Activated CD8-positive, alpha-beta memory T cell treated with anti-CD3 and anti-CD28 coated beads, Interleukin-2, amount 50 U/mL, for 24 hours (primary cell): ENCODE results near the gene NPEPL1.

ENCODE experiments used
- DNase-seq: peaks from one replicate; pipeline ENCODE4 v3.0.0-alpha.2; 2020; ENCODE audit errors: extremely low read depth

The NPEPL1 gene

DNA sequence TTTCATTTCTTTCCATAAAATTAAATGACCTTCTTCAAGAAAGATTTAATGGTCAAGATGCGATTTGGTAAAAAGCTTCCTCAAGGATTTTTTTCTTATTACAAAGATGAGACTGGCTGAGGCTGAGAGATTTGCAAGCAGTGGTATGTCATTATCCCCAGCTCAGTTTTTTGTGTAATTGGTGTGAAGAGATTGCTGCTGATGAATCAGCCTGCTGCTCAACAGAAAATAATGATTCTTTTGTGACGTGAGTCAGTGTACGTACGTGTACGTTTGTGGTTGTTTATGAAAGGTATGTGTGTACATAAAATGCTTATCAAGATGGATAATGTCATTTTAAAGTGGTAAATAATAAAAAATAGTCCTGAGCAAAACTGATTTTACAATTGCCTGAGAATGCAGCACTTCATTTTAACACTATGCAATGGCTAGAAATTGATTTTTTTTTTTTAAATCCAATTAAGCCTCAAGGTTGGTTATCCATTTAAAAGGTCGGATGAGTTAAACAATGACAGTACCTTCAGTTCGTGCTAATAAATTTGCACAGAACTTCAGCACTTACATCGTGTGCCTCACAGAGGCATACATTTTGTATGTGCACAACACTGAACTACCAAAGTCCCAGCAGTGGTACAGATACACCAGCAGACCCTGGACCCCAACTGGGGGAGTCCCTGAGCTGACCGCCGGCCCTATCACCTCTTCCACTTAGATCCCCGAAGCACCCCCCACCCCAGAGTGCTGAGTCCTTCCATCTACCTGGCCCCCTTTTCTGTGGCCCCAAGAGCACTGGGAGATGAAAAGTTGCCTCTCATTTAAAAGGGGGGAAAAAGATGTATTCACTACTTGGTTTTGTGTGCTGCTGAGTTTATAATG lies 9.7 kb upstream of the NPEPL1 start:
- no peak for DNase-seq

GRCh38 chr20:58684291-58684690 lies 8.3 kb upstream of the NPEPL1 start:
- no peak for DNase-seq

DNA sequence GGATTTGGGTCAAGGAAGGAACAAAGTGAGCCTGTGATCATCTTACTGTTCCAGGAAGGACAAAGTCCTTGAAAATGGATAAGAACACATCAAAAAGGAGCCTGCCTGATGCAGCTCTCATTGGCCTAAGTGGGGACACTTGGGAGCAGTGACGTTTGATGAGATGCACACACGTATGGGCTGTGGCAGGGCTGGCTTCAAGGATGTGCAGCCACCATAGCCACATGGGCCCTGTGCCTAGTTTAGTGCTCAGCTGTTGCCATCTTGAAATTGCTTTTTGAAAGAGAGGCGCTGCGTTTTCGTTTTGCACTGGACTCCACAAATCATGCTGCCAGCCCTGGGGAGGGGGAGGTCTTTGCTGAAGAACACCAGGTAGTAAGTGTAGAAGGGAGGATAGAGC lies 6.6 kb upstream of the NPEPL1 start:
- no peak for DNase-seq

- no peak for DNase-seq
Observed at GRCh38 chr20:58688414-58688813, 4.2 kb upstream of the NPEPL1 start.

- DNase-seq, result no peak
Observed at GRCh38 chr20:58688840-58689239, 3.8 kb upstream of the NPEPL1 start.

DNA sequence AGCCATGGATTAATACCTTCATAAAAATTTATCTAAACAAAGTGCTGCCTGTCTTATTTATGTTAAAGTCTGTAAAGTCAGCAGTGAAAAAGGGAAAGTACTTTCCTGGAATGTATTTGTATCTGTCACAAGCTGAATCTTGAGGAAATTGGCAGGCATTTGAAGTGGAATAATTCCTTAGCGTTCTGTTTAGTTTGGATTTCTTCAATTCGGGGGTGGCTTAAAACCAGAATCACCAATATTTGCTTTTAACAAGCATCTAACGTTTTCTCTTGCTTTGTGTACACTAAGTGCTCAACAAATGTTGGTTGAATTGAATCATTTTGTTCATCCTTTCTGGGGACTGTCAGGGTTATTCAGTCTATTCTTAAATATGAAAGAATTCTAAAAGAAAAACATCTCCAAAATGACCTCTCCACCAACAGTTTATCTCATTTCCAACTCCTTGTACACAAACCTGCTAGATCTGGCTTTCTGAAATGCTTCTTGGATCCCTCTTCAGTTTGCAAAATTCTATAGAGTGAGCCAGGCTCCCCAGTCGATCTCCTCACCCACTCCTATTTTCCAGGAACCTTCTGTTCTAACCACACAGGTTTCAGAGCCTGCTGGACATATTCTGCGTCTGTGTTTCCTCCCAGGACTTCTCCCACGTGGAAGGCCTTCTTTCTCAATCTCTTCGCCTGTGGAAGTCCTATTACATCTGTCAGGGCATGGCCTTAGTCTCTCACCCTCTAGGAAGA lies 2.0 kb upstream of the NPEPL1 start:
- no peak for DNase-seq

- DNase-seq, result no peak
Observed at GRCh38 chr20:58691773-58692578, 624 bp upstream of the NPEPL1 start.

DNA sequence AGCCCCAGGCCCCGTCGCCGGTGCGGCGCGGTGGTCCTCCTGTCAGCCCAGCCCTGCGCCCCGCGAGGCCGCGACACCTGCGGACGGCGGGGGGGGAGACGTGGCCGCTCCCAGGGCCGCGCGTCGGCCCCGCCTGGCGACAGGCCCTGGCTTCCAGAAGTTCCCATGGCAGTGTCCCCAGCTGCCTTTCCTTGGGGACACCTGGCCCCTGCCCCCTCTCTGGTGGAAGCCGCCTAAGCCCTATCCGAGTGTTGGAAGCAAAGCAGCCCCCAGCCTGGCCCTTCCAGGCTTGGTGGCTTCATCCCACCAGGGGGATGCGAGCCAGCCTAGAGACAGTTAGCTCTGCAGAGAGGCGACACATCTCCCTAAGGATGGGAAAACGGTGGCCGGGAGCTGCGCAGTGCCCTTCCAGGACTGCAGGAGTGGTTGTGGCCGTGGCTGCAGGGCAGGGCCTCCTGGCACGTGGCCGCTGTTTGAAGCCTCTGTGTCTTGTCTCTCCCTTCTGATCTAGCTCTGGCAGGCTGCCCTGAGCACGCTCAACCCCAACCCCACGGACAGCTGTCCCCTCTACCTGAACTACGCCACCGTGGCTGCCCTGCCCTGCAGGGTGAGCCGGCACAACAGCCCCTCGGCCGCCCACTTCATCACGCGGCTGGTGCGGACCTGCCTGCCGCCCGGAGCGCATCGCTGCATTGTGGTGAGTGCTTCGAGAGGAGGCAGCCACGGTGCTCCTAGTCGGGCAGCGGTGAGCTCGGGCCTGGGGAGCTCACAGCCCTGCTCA lies 816 bp downstream of the NPEPL1 start:
- no peak for DNase-seq

DNA sequence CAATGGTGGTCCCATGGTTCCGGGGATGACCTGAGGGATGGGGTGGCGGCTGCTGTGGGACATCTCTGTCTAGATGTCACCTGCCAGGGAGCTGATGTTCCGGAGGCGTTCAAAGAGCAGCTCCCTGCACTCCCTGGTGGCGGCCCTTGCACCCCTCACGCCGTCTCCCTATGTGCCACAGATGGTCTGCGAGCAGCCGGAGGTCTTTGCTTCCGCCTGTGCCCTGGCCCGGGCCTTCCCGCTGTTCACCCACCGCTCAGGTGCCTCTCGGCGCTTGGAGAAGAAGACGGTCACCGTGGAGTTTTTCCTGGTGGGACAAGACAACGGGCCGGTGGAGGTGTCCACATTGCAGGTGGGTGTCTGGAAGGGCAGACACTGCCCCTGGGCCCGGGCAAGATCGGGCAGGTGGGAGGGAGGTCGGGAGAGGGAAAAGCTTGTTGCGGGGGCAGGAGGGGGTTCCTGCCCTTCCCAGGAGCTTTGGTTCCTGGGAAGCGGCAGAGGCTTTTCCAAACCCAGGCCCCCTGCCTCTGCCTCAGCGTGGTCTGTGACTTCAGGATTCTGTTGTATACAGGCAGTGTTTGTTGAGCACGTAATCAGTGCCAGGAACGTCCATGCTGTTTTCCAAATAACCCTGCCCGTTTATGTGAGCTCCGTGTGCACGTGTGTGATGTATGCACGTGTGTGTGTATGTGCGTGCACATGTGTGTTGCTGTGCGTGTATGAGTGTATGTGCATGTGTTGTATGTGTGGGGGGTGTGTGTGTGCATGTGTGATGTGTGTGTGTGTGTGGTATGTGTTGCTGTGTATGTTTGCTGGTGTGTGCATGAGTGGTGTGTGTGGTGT lies 1.9 kb downstream of the NPEPL1 start:
- no peak for DNase-seq

GRCh38 chr20:58695084-58695722 lies 2.6 kb downstream of the NPEPL1 start:
- DNase-seq, result no peak

GRCh38 chr20:58695895-58696375 lies 3.3 kb downstream of the NPEPL1 start:
- no peak for DNase-seq

DNA sequence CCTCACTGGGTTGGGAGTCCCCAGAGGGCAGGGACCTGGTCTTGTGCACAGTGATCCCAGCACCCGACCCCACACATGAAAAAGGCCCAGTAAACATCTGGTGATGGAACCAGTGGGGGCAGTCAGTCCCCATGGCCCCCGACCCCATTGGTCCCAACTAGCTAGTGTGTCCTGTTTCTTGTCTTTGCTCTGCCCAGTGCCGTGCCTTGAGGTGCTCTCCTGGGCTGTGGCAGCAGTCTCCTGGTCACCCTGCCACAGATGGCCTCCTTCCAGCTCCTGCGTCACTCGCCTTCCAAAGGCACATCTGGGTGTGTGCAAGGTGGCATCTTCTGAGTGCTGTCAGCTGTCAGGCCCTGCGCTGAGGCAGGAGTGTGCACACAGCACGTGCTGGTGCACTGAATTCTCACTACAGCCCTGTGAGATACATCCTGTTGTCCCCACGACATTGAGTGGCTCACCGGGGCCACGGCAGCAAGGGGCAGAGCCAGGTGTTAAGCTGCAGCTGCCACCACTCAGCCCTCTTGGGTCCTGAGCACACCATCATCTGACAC lies 3.9 kb downstream of the NPEPL1 start:
- no peak for DNase-seq

GRCh38 chr20:58697201-58697866 lies 4.7 kb downstream of the NPEPL1 start:
- no peak for DNase-seq

DNA sequence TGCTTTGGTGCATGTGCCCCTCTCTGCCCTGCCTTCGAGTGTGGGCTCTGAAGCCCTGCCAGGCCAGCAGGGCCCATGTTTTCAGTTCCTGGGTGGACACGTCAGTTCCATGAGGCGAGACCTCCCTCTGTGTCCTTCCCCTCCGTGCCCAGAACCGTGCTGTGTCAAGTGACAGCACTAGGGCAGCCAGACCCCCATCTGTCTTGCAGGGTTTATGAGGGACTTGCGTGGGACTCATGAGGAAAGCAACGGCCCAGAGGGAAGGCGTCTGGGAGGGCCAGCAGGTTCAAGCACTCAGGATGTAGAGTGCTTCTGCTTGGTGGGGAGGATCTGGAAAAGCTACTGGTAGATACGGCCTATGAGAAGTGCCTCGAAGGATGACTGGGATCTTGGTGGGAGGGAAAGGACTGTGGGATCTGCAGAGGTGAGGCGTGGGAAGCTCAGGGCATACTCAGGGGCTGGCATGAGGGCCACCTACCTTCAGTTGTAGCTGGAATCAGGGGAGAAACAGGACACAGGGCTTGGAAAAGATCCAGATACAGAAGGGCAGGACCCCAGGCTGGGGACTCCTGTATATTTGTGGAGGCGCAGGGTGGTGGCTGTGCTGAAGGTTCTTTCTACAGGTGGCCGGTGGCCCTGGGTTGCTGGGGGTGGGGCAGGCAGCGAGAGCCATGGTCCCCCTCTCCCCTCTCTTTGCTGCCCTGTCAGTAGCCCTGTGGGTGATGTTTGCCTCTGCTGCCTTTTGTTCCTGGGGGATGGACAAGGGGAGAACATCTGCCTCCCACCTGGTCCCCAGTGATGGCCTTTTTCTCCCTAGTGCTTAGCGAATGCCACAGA lies 5.5 kb downstream of the NPEPL1 start:
- no peak for DNase-seq

GRCh38 chr20:58698741-58699622 lies 6.4 kb downstream of the NPEPL1 start:
- DNase-seq, result no peak

DNA sequence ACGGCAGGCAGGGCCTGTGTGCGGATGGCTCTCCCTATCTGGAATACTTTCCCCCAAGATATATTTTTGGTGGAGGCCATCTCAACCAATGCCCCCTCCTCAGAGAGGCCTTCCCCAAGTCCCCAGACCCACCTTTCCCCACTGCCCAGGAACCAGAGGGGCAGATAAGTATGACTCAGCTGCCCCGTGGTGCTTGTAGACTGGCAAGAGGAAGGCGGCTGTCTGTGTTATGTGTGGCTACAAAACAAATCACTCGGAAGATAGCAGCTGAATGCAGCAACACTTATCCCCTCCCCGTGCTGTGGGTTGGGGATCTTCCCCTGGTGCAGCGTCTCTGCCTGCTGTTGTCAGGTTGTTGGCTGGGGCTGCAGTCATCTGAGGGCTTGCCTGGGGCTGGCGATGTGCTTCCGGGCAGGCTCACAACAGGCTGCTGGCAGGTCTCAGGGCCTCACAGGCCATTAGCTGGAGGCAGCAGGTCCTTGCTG lies 7.1 kb downstream of the NPEPL1 start:
- no peak for DNase-seq
